Stimulated activated CD8-positive, alpha-beta memory T cell treated with anti-CD3 and anti-CD28 coated beads, Interleukin-15, amount 100 ng/mL, for 4 hours (primary cell): Measurements from ENCODE around the gene OLIG2.

Experiments
- DNase-seq, 2 donors: peaks; one replicate each; pipeline ENCODE4 v3.0.0-alpha.2; 2020; ENCODE audit warnings: low read depth in 2 of 2

The OLIG2 gene

DNA sequence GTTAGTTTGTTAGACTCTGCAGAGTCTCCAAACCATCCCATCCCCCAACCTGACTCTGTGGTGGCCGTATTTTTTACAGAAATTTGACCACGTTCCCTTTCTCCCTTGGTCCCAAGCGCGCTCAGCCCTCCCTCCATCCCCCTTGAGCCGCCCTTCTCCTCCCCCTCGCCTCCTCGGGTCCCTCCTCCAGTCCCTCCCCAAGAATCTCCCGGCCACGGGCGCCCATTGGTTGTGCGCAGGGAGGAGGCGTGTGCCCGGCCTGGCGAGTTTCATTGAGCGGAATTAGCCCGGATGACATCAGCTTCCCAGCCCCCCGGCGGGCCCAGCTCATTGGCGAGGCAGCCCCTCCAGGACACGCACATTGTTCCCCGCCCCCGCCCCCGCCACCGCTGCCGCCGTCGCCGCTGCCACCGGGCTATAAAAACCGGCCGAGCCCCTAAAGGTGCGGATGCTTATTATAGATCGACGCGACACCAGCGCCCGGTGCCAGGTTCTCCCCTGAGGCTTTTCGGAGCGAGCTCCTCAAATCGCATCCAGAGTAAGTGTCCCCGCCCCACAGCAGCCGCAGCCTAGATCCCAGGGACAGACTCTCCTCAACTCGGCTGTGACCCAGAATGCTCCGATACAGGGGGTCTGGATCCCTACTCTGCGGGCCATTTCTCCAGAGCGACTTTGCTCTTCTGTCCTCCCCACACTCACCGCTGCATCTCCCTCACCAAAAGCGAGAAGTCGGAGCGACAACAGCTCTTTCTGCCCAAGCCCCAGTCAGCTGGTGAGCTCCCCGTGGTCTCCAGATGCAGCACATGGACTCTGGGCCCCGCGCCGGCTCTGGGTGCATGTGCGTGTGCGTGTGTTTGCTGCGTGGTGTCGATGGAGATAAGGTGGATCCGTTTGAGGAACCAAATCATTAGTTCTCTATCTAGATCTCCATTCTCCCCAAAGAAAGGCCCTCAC lies at the start of gene OLIG2:
Gene OLIG2, plus strand, starts transcription at position 447 of the 954 bp plus-strand sequence. CDS start 928 bp downstream, outside the sequence.
- no peak for DNase-seq

GRCh38 chr21:32976791-32977190 lies 48.9 kb upstream of the OLIG2 start:
- no peak for DNase-seq

DNA sequence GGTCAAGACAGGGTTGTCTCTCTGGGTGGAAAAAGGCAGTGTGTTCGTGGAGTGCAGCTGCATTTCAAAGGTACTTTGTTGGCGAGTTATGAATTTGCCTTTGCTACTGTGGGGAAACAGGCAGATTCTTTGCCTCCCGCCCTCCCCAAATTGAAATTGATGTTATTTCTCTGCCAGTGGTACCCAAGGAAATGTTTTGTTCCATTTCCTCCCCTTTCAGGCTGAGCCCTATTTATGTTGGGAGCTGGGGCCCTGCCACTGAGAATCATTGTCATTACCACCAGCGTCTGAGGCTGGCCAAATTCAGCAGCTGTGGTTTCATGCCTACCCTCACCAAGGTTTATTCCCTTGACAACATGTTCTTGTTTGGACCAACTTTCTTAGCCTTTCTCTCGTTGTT lies 48.5 kb upstream of the OLIG2 start:
- no peak for DNase-seq

- no peak for DNase-seq
Measured at GRCh38 chr21:32978331-32979270, 47.1 kb upstream of the OLIG2 start.

GRCh38 chr21:32979598-32980268 lies 46.0 kb upstream of the OLIG2 start:
- DNase-seq: no peak

DNA sequence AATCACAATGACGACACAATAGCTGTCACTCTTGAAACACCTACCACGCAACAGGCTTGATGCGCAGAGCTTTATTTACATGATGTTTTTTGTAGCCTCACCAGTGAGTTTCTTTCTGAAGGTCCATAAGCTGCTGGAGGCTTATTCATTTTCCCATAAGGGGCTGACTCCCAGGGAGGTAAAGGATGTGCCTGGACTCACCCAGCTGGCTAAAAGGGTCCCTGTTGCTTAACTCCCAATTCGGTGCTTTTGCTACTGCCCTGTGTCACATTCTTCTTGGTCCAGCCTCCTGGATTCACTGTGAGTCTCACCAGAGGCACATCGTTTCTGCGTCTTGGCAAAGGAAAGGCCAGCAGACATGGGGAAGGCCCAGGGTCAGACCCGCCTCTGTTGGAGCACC lies 44.6 kb upstream of the OLIG2 start:
- no peak for DNase-seq

DNA sequence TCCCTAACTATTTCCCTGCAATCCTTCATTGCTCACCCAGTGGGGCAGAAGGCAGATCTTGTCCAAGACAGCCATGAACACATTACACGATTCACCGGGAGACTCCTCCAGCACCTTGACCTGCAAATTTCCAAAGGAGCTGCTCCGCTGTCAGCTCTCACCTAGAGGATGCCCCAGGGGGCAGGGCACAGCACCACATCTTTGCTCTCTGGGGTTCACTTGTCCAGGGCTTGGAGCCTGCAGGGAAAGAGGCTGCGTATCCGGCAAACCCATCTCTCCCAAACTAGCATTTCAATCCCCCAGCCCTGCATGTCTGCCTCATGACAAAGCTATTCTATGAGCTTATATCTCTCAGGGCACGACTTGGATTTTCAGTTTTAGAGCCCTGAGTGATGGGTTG lies 35.1 kb upstream of the OLIG2 start:
- no peak for DNase-seq

DNA sequence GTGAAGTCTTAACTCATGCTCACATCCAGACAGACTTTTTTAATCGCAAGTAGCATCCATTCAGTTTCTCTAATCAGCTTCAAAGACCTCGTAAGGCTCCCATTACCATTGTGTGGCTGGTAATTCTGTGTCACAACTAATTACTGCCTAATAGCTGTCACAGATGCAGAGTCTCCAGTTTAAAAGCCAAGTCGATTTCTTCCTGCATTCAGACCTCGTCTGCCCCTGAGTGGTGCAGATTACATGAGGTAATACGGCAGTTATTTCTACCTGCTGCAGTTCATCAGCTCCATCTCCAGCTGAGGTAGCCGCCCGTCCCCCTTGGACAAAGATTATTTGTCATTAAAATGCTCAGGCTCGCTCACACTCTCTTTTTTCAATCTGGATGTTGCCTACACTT lies 34.4 kb upstream of the OLIG2 start:
- no peak for DNase-seq

DNA sequence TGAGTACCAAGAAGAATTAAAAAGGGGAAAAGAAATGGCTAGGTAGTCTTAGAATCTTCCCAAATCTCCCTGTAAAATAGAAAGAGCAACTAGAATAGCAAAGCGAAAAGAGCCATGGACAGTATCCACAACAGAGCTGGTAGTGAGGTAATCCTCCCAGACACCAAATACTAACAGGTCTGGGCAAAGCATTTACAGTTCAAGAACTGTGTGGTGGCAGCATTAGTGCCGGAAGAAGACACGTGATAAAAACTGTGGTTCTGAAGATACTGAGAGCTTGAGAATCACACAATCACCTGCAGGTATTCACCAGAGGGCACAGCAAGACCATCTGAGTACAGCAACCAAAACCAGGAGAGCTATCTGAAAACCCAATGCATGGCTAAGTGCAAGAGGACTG lies 31.8 kb upstream of the OLIG2 start:
- DNase-seq: no peak

GRCh38 chr21:32994305-32994704 lies 31.4 kb upstream of the OLIG2 start:
- DNase-seq: no peak

- DNase-seq: no peak
Measured at GRCh38 chr21:33007747-33008146, 18.0 kb upstream of the OLIG2 start.

GRCh38 chr21:33008333-33009051 lies 17.2 kb upstream of the OLIG2 start:
- no peak for DNase-seq

DNA sequence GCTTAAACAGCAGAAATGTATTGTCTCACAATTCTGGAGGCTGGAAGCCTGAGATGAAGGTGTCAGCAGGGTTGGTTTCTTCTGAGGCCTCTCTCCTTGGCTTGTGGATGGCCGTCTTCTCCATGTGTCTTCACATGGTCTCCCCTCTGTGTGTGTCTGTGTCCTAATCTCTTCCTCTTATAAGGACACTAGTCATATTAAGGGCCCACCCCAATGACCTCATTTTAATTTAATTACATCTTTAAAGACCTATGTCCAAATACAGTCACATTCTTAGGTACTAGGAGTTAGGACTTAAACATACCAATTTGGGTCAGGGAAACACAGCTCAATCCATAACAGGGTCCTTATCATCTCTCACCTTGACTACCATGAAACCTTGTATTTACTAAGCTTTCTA lies 14.8 kb upstream of the OLIG2 start:
- DNase-seq: no peak

GRCh38 chr21:33011462-33011861 lies 14.3 kb upstream of the OLIG2 start:
- no peak for DNase-seq

DNA sequence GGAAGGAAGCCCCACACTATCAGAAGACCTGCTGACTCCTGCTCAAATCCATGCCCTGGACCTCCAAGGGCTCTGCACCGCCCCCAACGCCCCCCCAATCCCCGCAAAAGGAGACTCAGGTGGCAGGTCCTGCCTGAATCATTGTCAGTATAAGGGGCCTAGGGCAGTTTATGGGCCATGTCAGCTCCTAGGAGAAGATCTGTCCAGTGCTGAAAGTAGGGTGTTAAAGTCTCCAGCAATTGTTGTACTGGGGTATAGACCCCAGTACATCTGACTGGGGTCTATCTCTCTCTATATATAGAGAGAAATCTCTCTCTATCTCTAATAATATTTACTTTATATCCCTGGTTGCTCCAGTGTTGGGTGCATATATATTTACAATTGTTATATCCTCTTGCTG lies 12.1 kb upstream of the OLIG2 start:
- no peak for DNase-seq

GRCh38 chr21:33014331-33014730 lies 11.4 kb upstream of the OLIG2 start:
- no peak for DNase-seq

DNA sequence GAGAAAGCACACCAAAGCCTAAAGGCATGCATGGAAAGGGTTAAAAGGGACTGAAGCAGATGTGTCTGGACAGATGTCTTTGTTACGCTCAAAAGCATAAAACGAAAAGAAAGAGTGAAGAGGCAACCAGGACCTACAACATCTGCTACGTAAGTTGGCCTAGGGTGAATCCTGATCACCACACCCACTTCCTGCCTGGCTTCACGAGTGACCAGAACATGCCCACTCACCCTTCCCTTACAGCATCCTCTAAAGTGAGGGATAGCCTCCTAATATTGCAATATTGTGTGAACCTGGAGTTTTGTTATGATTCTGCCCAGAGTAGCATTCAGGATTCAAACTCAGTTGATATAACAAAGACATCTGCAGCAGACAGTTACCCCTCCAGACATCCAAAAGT lies 10.6 kb upstream of the OLIG2 start:
- no peak for DNase-seq

GRCh38 chr21:33015756-33016155 lies 10.0 kb upstream of the OLIG2 start:
- DNase-seq: no peak

- no peak for DNase-seq
Measured at GRCh38 chr21:33018707-33019465, 6.8 kb upstream of the OLIG2 start.

DNA sequence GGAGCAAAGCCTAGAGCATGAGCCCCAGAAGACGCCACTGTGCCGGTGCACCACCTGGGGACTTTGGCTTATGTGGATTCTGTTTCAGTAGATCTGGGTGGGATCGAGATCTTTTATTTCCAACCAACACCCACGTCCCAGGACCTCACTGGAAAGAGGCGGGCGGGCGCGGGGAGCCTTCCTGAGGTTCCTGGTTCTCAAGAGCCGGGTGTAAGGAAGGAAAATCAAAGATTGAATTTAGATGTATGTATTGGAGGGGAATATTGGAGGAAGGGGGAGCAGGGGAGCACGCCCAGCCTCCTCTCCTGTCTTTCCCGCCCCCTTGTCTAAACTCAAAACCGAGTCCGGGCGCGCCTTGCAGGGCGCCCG lies 6.2 kb upstream of the OLIG2 start:
- no peak for DNase-seq
